ENCODE measurements around the gene CAMTA1. TPM values are rescaled to one million over a fixed set of nuclear protein-coding genes. Genes with fewer than 3 reads are reported as not detected.

Gene CAMTA1
- total and polyA plus RNA-seq, 9 of the 15 experiments (the other 6 are each of a cell fraction or from before 2014, with no cell fraction given), result 43.9 to 161 (median 65.9) TPM

- H3K4me3 ChIP-seq, result no peak overlapping the region
- no peaks in the 10 kb centered on the region for H3K79me2 ChIP-seq (ENCODE audit: control insufficient read depth, insufficient read depth, low read length)
- intact Hi-C loops (cut with micrococcal nuclease) (no loop called here), in situ Hi-C loops (cut with MboI) (no loop called here)
- H3K4me2 ChIP-seq (ENCODE audit: insufficient read depth, low read length), result no peak overlapping the region
- no peaks in the 10 kb centered on the region for H4K20me1 ChIP-seq (replicated peaks; ENCODE audit: control insufficient read depth, insufficient read depth, low read length)
- FAIRE-seq (no peak), ATAC-seq (no peak), DNase-seq (ENCODE audit: extremely low read depth in 1 of 4, low spot score in 3 of 4) (no peak)
- no TSS peak for BruUV-seq (replicated peaks)
- no peaks in the 10 kb centered on the region for H3K9me3 ChIP-seq (replicated peaks; ENCODE audit: control insufficient read depth, insufficient read depth, low read depth, low read length)
- no peak for TF ChIP-seq ARNT (IDR thresholded peaks at IDR 0.05)
- no peak for TF ChIP-seq ZFP1 (CRISPR knock-in tag; IDR thresholded peaks at IDR 0.05)
- TF ChIP-seq GATAD2A (IDR thresholded peaks at IDR 0.05), result no peak
- no peak for TF ChIP-seq RAD21 (CRISPR knock-in tag; conservative IDR thresholded peaks at IDR 0.05 in 1 of 2, IDR thresholded peaks at IDR 0.05 in 1 of 2)
- TF ChIP-seq ZHX1 (conservative IDR thresholded peaks at IDR 0.05; ENCODE audit: low read length), result no peak
- TF ChIP-seq ZNF134 (CRISPR knock-in tag; conservative IDR thresholded peaks at IDR 0.05), result no peak
- TF ChIP-seq PHF8 (IDR thresholded peaks at IDR 0.05; ENCODE audit: borderline replicate concordance, low read length), result no peak
- no peak for TF ChIP-seq STAG1 (CRISPR knock-in tag; IDR thresholded peaks at IDR 0.05; ENCODE audit: borderline replicate concordance)
- TF ChIP-seq NFE2 (IDR thresholded peaks at IDR 0.05; ENCODE audit: low read depth), result no peak
- TF ChIP-seq ATF3 (IDR thresholded peaks at IDR 0.05), result no peak
- TF ChIP-seq ATF3 (CRISPR knock-in tag; conservative IDR thresholded peaks at IDR 0.05), result no peak
- TF ChIP-seq RFX1 (IDR thresholded peaks at IDR 0.05), result no peak
- TF ChIP-seq PPARD (CRISPR knock-in tag; IDR thresholded peaks at IDR 0.05), result no peak
- TF ChIP-seq ZFPM2 (CRISPR knock-in tag; IDR thresholded peaks at IDR 0.05), result no peak
- ChIA-PET CTCF (ENCODE audit: low intra/inter-chr PET ratio) (no interaction called here), POLR2A (no interaction called here)
- WGBS (ENCODE audit: insufficient coverage, low coverage, missing lambda C conversion rate), result 3% methylated on average over 27 of the region's 27 CpGs
- H2AFZ ChIP-seq (ENCODE audit: low read depth, low read length), result no peak overlapping the region
- H3K27me3 ChIP-seq (ENCODE audit: control insufficient read depth in 2 of 2, insufficient read depth in 2 of 2, low read length in 2 of 2), result peaks cover 0 to 22% of the 10 kb centered on the region in 2 experiments; a peak in 2 of 5 replicates
- no peaks in the 10 kb centered on the region for H3K36me3 ChIP-seq (ENCODE audit: control insufficient read depth, insufficient read depth, low read length)
- no peak overlapping the region for H3K9ac ChIP-seq (ENCODE audit: insufficient read depth in 1 of 2, low read depth in 2 of 2, low read length in 2 of 2)
- H3K9me1 ChIP-seq (ENCODE audit: control insufficient read depth, insufficient read depth, low read length), result no peaks in the 10 kb centered on the region
- H3K27ac ChIP-seq (ENCODE audit: extremely low read depth, low read depth, low read length), result no peak overlapping the region
- no peaks in the 10 kb centered on the region for H3K4me1 ChIP-seq (replicated peaks in 1 of 2; ENCODE audit: control insufficient read depth in 2 of 2, insufficient read depth in 2 of 2, low read length in 2 of 2)
Measured at GRCh38 chr1:7199077-7199779, 414.0 kb downstream of the CAMTA1 start.
